Sigmoid colon (tissue), 4 donors: ENCODE data around the gene SHKBP1.

Experiments
- CTCF ChIP-seq, 4 experiments: fragments of 450-650 bp in 3 of 4; fragments of 200-600 bp in 1 of 4; IDR thresholded peaks; one replicate each; pipeline ENCODE4 v1.5.1; 2016 to 2019; ENCODE audit warnings: antibody characterized with exemption in 4 of 4, mild to moderate bottlenecking in 3 of 4, moderate library complexity in 2 of 4
- POLR2A ChIP-seq, 2 donors: fragments of 450-650 bp; IDR thresholded peaks; one replicate each; pipeline ENCODE4 v1.6.1; 2016; ENCODE audit warnings: antibody characterized with exemption in 2 of 2, mild to moderate bottlenecking in 2 of 2, moderate library complexity in 2 of 2
- POLR2AphosphoS5 ChIP-seq, 4 donors: sonication (generic); formaldehyde crosslinking; IDR thresholded peaks; one replicate each; pipeline ENCODE4 v1.6.1; 2017; ENCODE audit warnings: antibody characterized with exemption in 4 of 4

GRCh38 chr19:40588926-40589569 lies 12.4 kb downstream of the SHKBP1 start:
- TF ChIP-seq CTCF (IDR thresholded peaks at IDR 0.05) (no peak), POLR2A (IDR thresholded peaks at IDR 0.05) (no peak), POLR2AphosphoS5 (IDR thresholded peaks at IDR 0.05) (no peak)
